OCI-LY7 (cell line): ENCODE data around the gene IGF2BP1.

Experiments
- CTCF ChIP-seq: fragments of 200-600 bp; sonication (generic); conservative IDR thresholded peaks from 2 replicates; pipeline ENCODE4 v1.5.1; 2014; ENCODE audit warnings: mild to moderate bottlenecking, antibody characterized with exemption, low read length, moderate library complexity, mixed read lengths
- EZH2phosphoT487 ChIP-seq: fragments of 200-600 bp; sonication (generic); IDR thresholded peaks from 2 replicates; pipeline ENCODE4 v1.6.1; 2018; ENCODE audit warnings: low read depth, borderline replicate concordance, mild to moderate bottlenecking, mixed run types, antibody characterized with exemption, low read length, moderate library complexity, mixed read lengths

GRCh38 chr17:49104511-49105074 is 107.4 kb downstream of the IGF2BP1 start:
- TF ChIP-seq CTCF (no peak), EZH2phosphoT487 (no peak)
